Measurements from ENCODE around the gene PCNX4.

PCNX4 gene

DNA sequence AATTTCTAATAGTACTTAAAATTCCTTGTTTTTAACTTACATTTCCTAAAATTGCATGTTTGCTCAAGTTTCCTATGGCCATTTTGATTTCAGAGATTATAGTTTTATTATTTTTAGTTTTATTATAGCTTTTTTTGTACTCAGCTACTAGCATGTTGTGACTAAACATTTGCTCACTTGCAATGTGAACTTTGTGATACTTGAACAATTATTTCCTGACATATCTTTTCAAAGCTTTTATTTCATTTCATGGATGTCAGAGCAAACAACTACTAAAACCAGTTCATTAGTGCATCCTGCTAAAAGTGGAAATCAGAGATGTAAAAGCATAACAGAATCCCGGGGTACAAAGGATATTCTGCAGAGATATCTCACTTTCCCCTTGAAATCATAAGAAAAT, 33.6 kb upstream of the PCNX4 start:
- Histone ChIP-seq H3K9me3 (ENCODE audit: low read length) (no peaks in the 10 kb centered on the region), H3K27ac (ENCODE audit: low read depth, low read length, poor library complexity, severe bottlenecking) (no peak overlapping the region), H3K9me2 (ENCODE audit: low read depth, low read length) (no peaks in the 10 kb centered on the region), H3K9ac (ENCODE audit: low read length) (no peak overlapping the region), H3F3A (ENCODE audit: insufficient read depth, low read length) (no peaks in the 10 kb centered on the region), H3K4me3 (ENCODE audit: low read depth, low read length, poor library complexity, severe bottlenecking) (no peak overlapping the region), H2AFZ (ENCODE audit: low read length) (no peak overlapping the region), H3K36me3 (ENCODE audit: insufficient read depth, low read length) (no peaks in the 10 kb centered on the region), H4K20me1 (ENCODE audit: insufficient read depth, low read length) (no peaks in the 10 kb centered on the region), H3K4me2 (ENCODE audit: low read length) (no peak overlapping the region), H3K4me1 (ENCODE audit: insufficient read depth, low read length, severe bottlenecking) (no peaks in the 10 kb centered on the region), H3K79me2 (ENCODE audit: insufficient read depth, low read length) (no peaks in the 10 kb centered on the region), H3K27me3 (ENCODE audit: insufficient read depth, low read length) (no peaks in the 10 kb centered on the region; the same call in 1 of the 2 replicates)
- no peak for TF ChIP-seq EZH2 (IDR thresholded peaks at IDR 0.05; ENCODE audit: borderline replicate concordance, low read length)
- TF ChIP-seq, protein P1, sequence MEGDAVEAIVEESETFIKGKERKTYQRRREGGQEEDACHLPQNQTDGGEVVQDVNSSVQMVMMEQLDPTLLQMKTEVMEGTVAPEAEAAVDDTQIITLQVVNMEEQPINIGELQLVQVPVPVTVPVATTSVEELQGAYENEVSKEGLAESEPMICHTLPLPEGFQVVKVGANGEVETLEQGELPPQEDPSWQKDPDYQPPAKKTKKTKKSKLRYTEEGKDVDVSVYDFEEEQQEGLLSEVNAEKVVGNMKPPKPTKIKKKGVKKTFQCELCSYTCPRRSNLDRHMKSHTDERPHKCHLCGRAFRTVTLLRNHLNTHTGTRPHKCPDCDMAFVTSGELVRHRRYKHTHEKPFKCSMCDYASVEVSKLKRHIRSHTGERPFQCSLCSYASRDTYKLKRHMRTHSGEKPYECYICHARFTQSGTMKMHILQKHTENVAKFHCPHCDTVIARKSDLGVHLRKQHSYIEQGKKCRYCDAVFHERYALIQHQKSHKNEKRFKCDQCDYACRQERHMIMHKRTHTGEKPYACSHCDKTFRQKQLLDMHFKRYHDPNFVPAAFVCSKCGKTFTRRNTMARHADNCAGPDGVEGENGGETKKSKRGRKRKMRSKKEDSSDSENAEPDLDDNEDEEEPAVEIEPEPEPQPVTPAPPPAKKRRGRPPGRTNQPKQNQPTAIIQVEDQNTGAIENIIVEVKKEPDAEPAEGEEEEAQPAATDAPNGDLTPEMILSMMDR (IDR thresholded peaks at IDR 0.05; ENCODE audit: low read length) = no peak

DNA sequence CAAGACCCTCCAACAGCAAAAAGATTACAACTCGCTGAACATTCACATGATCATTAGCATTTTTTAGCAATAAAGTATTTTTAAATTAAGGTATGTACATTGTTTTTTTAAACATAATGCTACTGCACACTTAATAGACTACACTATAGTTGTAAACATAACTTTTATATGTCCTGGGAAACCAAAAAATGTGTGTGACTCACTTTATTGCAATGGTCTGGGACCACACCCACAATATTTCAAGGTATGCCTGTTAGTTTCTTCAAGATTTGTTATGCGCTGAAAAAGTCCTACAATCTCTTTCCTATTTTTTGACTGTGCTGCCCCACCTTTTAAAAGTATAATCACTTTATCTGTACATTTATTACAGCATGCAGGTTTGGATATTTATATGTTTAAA, 30.4 kb upstream of the PCNX4 start:
- Histone ChIP-seq H3K36me3 (ENCODE audit: insufficient read depth, low read length) (no peaks in the 10 kb centered on the region), H3F3A (ENCODE audit: insufficient read depth, low read length) (no peaks in the 10 kb centered on the region), H3K9me2 (ENCODE audit: low read depth, low read length) (no peaks in the 10 kb centered on the region), H3K9ac (ENCODE audit: low read length) (no peak overlapping the region), H3K9me3 (ENCODE audit: low read length) (no peaks in the 10 kb centered on the region), H3K27me3 (ENCODE audit: insufficient read depth, low read length) (no peaks in the 10 kb centered on the region), H3K4me3 (ENCODE audit: low read depth, low read length, poor library complexity, severe bottlenecking) (no peak overlapping the region), H3K4me1 (ENCODE audit: insufficient read depth, low read length, severe bottlenecking) (no peaks in the 10 kb centered on the region), H3K79me2 (ENCODE audit: insufficient read depth, low read length) (no peaks in the 10 kb centered on the region), H3K4me2 (ENCODE audit: low read length) (no peak overlapping the region), H4K20me1 (ENCODE audit: insufficient read depth, low read length) (no peaks in the 10 kb centered on the region), H3K27ac (ENCODE audit: low read depth, low read length, poor library complexity, severe bottlenecking) (no peak overlapping the region), H2AFZ (ENCODE audit: low read length) (no peak overlapping the region)
- TF ChIP-seq EZH2 (IDR thresholded peaks at IDR 0.05; ENCODE audit: borderline replicate concordance, low read length) = no peak
- TF ChIP-seq, protein P1 (IDR thresholded peaks at IDR 0.05; ENCODE audit: low read length) = no peak

GRCh38 chr14:60064491-60065072, 27.1 kb upstream of the PCNX4 start:
- Histone ChIP-seq H3K4me2 (ENCODE audit: low read length) (no peak overlapping the region), H3K9me3 (ENCODE audit: low read length) (no peaks in the 10 kb centered on the region), H3K4me3 (ENCODE audit: low read depth, low read length, poor library complexity, severe bottlenecking) (no peak overlapping the region), H3K27me3 (ENCODE audit: insufficient read depth, low read length) (no peaks in the 10 kb centered on the region), H3K27ac (ENCODE audit: low read depth, low read length, poor library complexity, severe bottlenecking) (no peak overlapping the region), H3K36me3 (ENCODE audit: insufficient read depth, low read length) (no peaks in the 10 kb centered on the region), H3K4me1 (ENCODE audit: insufficient read depth, low read length, severe bottlenecking) (no peaks in the 10 kb centered on the region), H3K9me2 (ENCODE audit: low read depth, low read length) (no peaks in the 10 kb centered on the region), H3K79me2 (ENCODE audit: insufficient read depth, low read length) (no peaks in the 10 kb centered on the region), H3F3A (ENCODE audit: insufficient read depth, low read length) (no peaks in the 10 kb centered on the region), H2AFZ (ENCODE audit: low read length) (no peak overlapping the region), H3K9ac (ENCODE audit: low read length) (no peak overlapping the region), H4K20me1 (ENCODE audit: insufficient read depth, low read length) (no peaks in the 10 kb centered on the region)
- no peak for TF ChIP-seq EZH2 (IDR thresholded peaks at IDR 0.05; ENCODE audit: borderline replicate concordance, low read length)
- TF ChIP-seq, protein P1 (IDR thresholded peaks at IDR 0.05; ENCODE audit: low read length) = peak; percentile 61; the same call in 1 of the 2 replicates

Data from OCI-LY1 (cell line).